Measurements from ENCODE around the gene FLRT3.

- TF ChIP-seq POLR2A (IDR thresholded peaks at IDR 0.05; ENCODE audit: low read depth, low read length) (no peak), POLR2AphosphoS5 (IDR thresholded peaks at IDR 0.05; ENCODE audit: low read depth, low read length) (no peak), SPI1 (IDR thresholded peaks at IDR 0.05; ENCODE audit: low read depth, low read length) (no peak), TAF1 (IDR thresholded peaks at IDR 0.05; ENCODE audit: low read depth, low read length) (no peak), POU2F2 (IDR thresholded peaks at IDR 0.05; ENCODE audit: low read depth, low read length) (no peak), PAX5 (IDR thresholded peaks at IDR 0.05; ENCODE audit: insufficient read depth, low read length, severe bottlenecking) (no peak)
These were observed 2.4 kb downstream of the FLRT3 start for GRCh38 chr20:14335052-14335451.
